CD14-positive monocyte (primary cell): ENCODE data around the gene AP1B1. TPM values are rescaled to one million over a fixed set of nuclear protein-coding genes. Genes with fewer than 3 reads are reported as not detected.

Source experiments
- DNase-seq, 3 donors: peaks; one replicate each; pipeline ENCODE4 v3.0.0-alpha.2; 2011 to 2022
- H2AFZ ChIP-seq: 2 replicates; pipeline ENCODE4 v1.6.0; 2012; ENCODE audit warnings: mild to moderate bottlenecking, low read depth, low read length, inconsistent platforms; ENCODE audit not compliant: insufficient read depth, poor library complexity, severe bottlenecking
- H3K27ac ChIP-seq, 2 donors: 1 replicate in 1 of 2; 2 replicates in 1 of 2; pipeline ENCODE4 v1.5.1; 2012 to 2013; ENCODE audit warnings: low read length in 2 of 2, control low read depth in 1 of 2, inconsistent platforms in 1 of 2, low read depth in 1 of 2, mild to moderate bottlenecking in 1 of 2
- H3K27me3 ChIP-seq, 2 donors: one replicate each; pipeline versions ENCODE4 v1.6.0 to v1.6.1; 2011 to 2013; ENCODE audit warnings: low read length in 2 of 2; ENCODE audit not compliant: control insufficient read depth in 2 of 2, insufficient read depth in 2 of 2
- H3K36me3 ChIP-seq, 2 donors: replicated peaks in 1 of 2; 1 replicate in 1 of 2; 2 replicates in 1 of 2; pipeline versions ENCODE4 v1.5.1 to v1.6.1; 2012 to 2013; ENCODE audit warnings: low read length in 2 of 2, control low read depth in 1 of 2, inconsistent platforms in 1 of 2, mild to moderate bottlenecking in 1 of 2; ENCODE audit not compliant: insufficient read depth in 2 of 2, control insufficient read depth in 1 of 2
- H3K4me1 ChIP-seq, 2 donors: 1 replicate in 1 of 2; 2 replicates in 1 of 2; pipeline versions ENCODE4 v1.5.1 to v1.6.1; 2012 to 2013; ENCODE audit warnings: low read length in 2 of 2, control low read depth in 1 of 2, inconsistent platforms in 1 of 2, mild to moderate bottlenecking in 1 of 2, moderate library complexity in 1 of 2; ENCODE audit not compliant: insufficient read depth in 2 of 2, control insufficient read depth in 1 of 2
- H3K4me2 ChIP-seq: replicated peaks from 2 replicates; pipeline ENCODE3; 2012; ENCODE audit warnings: low read length, moderate library complexity, mild to moderate bottlenecking; ENCODE audit not compliant: poor library complexity, severe bottlenecking; ENCODE audit errors: extremely low read depth
- H3K4me3 ChIP-seq, 3 experiments: fragments of 200-600 bp in 1 of 3; sonication (generic) in 1 of 3; replicated peaks in 1 of 3; 1 replicate in 2 of 3; 2 replicates in 1 of 3; pipeline ENCODE4 v1.5.1; 2011 to 2013; ENCODE audit warnings: low read length in 3 of 3, mild to moderate bottlenecking in 3 of 3, control low read depth in 2 of 3, low read depth in 2 of 3, inconsistent platforms in 1 of 3, moderate library complexity in 1 of 3
- H3K79me2 ChIP-seq: 2 replicates; pipeline ENCODE4 v1.6.0; 2012; ENCODE audit warnings: mild to moderate bottlenecking, control low read depth, inconsistent platforms, low read length, moderate library complexity; ENCODE audit not compliant: insufficient read depth
- H3K9ac ChIP-seq: 2 replicates; pipeline ENCODE4 v1.6.0; 2017; ENCODE audit warnings: low read length, mild to moderate bottlenecking; ENCODE audit not compliant: insufficient read depth, poor library complexity, severe bottlenecking
- H3K9me3 ChIP-seq, 2 donors: replicated peaks in 1 of 2; 1 replicate in 1 of 2; 2 replicates in 1 of 2; pipeline versions ENCODE4 v1.5.1 to v1.6.1; 2012 to 2013; ENCODE audit warnings: low read length in 2 of 2, control low read depth in 1 of 2; ENCODE audit not compliant: control insufficient read depth in 1 of 2, insufficient read depth in 1 of 2
- H4K20me1 ChIP-seq: 2 replicates; pipeline ENCODE4 v1.6.0; 2012; ENCODE audit warnings: mild to moderate bottlenecking, low read length, control low read depth, moderate library complexity; ENCODE audit not compliant: insufficient read depth
- H3K27ac Mint-ChIP-seq, 7 donors: one replicate each; pipeline ENCODE4 v1.8.0; 2020; ENCODE audit warnings: mild to moderate bottlenecking in 7 of 7, mixed read lengths in 7 of 7, moderate library complexity in 6 of 7, inconsistent platforms in 2 of 7
- H3K27me3 Mint-ChIP-seq, 3 donors: one replicate each; pipeline ENCODE4 v1.8.0; 2021 to 2022; ENCODE audit warnings: low read depth in 3 of 3, mild to moderate bottlenecking in 3 of 3, mixed read lengths in 3 of 3, moderate library complexity in 3 of 3, inconsistent platforms in 1 of 3
- H3K36me3 Mint-ChIP-seq, 2 donors: one replicate each; pipeline ENCODE4 v1.8.0; 2020; ENCODE audit warnings: mixed read lengths in 2 of 2, inconsistent platforms in 1 of 2, mild to moderate bottlenecking in 1 of 2
- H3K4me1 Mint-ChIP-seq: one replicate; pipeline ENCODE4 v1.8.0; 2020; ENCODE audit warnings: mild to moderate bottlenecking, mixed read lengths
- H3K4me3 Mint-ChIP-seq, 2 donors: one replicate each; pipeline ENCODE4 v1.8.0; 2020; ENCODE audit warnings: mild to moderate bottlenecking in 2 of 2, mixed read lengths in 2 of 2, moderate library complexity in 1 of 2
- H3K9me3 Mint-ChIP-seq, 7 donors: one replicate each; pipeline ENCODE4 v1.8.0; 2020 to 2022; ENCODE audit warnings: mixed read lengths in 7 of 7, mild to moderate bottlenecking in 6 of 7, moderate library complexity in 6 of 7, inconsistent platforms in 2 of 7
- WGBS: methylation state at CpG from one replicate; pipeline ENCODE4 v1.1.5; 2013; ENCODE audit warnings: missing lambda C conversion rate; ENCODE audit not compliant: insufficient coverage; 5-methylcytosine and 5-hydroxymethylcytosine counted together
- intact Hi-C, 2 donors: fragments of 100-400 bp; cut with micrococcal nuclease; formaldehyde crosslinking; loops; one replicate each; pipeline versions ENCODE4 v1.15.0 to v1.15.1; 2023
- polyA plus RNA-seq, 3 donors: library from polyadenylated mRNA; depleted of rRNA in 1 of 3; unstranded in 2 of 3; stranded (reverse) in 1 of 3; fragments of 300-500 nt in 2 of 3; fragments of >200 nt in 1 of 3; fragmentation: Illumina TruSeq in 2 of 3; gene quantifications; 1 replicate in 2 of 3; 2 replicates in 1 of 3; pipeline ENCODE4 v1.2.3, GENCODE V29; 2012 to 2021
- TF ChIP-seq, protein P1 (sequence below): fragments of 200-600 bp; IDR thresholded peaks from one replicate; pipeline ENCODE4 v1.8.0; 2022; ENCODE audit warnings: antibody characterized with exemption, mild to moderate bottlenecking

The AP1B1 gene
- polyA plus RNA-seq, 3 donors = 29.0 to 102 (median 40.3) TPM

DNA sequence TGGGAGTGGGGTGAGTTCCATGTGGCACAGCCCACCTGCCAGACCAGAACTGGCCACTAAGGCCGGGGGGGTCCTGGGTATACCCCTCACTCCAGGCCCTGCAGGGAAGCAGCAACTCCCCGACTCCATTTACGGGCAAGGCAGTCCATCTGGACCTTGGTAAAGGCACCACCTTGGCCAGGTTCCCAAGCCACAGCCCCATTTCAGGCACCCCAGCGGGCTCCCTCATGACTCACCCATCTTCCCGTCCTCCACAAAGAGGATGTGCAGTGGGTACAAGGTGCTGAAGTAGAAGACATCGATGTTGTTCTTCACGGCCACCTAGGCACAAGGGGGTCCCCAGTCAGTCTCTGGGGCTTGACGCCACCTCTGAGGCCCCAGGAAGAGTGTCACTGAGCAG, 57.2 kb downstream of the AP1B1 start:
- Mint-ChIP-seq H3K4me1 (no peaks in the 10 kb centered on the region), H3K9me3 (peaks cover 0 to 1% (median 0%) of the 10 kb centered on the region in 7 donors), H3K27ac (peak overlapping the region in 2 of 7 donors; percentile 20 to 49), H3K36me3 (peaks cover 75 to 95% of the 10 kb centered on the region in 2 donors), H3K27me3 (peaks cover 0 to 2% (median 0%) of the 10 kb centered on the region in 3 donors), H3K4me3 (no peak overlapping the region)
- Histone ChIP-seq H3K79me2 (no peaks in the 10 kb centered on the region), H3K27me3 (no peaks in the 10 kb centered on the region), H3K4me3 (no peak overlapping the region), H3K4me1 (no peaks in the 10 kb centered on the region), H3K9ac (no peak overlapping the region), H2AFZ (no peak overlapping the region), H4K20me1 (peaks cover 50% of the 10 kb centered on the region), H3K9me3 (no peaks in the 10 kb centered on the region), H3K4me2 (no peak overlapping the region), H3K27ac (no peak overlapping the region), H3K36me3 (peaks cover 95 to 100% of the 10 kb centered on the region in 2 donors)
- WGBS = 97% methylated on average over 6 of the region's 8 CpGs
- TF ChIP-seq, protein P1, sequence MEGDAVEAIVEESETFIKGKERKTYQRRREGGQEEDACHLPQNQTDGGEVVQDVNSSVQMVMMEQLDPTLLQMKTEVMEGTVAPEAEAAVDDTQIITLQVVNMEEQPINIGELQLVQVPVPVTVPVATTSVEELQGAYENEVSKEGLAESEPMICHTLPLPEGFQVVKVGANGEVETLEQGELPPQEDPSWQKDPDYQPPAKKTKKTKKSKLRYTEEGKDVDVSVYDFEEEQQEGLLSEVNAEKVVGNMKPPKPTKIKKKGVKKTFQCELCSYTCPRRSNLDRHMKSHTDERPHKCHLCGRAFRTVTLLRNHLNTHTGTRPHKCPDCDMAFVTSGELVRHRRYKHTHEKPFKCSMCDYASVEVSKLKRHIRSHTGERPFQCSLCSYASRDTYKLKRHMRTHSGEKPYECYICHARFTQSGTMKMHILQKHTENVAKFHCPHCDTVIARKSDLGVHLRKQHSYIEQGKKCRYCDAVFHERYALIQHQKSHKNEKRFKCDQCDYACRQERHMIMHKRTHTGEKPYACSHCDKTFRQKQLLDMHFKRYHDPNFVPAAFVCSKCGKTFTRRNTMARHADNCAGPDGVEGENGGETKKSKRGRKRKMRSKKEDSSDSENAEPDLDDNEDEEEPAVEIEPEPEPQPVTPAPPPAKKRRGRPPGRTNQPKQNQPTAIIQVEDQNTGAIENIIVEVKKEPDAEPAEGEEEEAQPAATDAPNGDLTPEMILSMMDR = no peak
- intact Hi-C loops = no loop called here
- no peak for DNase-seq

DNA sequence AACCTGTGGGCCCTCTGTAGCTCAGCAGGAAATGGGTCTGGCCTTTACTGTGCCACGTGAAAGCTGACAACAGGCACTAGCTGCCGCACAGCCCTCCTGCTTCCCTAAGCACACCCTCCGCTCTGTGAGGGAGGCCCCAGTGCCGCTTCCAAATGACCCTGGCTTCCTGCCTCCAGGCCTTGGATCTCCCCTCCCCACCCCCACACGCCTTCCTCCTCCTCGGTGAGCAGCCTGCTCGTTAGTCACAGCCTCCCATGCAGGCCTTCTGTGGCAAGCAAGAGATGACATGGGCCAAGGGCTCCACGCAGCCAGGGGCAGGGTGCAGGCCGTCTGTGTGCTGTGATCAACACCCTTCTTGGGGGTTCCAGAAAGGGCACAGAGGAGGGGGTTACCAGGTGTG, 57.6 kb downstream of the AP1B1 start:
- H3K9me3 ChIP-seq = no peaks in the 10 kb centered on the region
- peak overlapping the region in 3 of 7 donors; percentile 18 to 49 (median 30) for H3K27ac Mint-ChIP-seq

More for the DNA sequence above, 57.6 kb downstream of the AP1B1 start:
- DNase-seq = no peak
- Histone ChIP-seq H3K4me1 (no peaks in the 10 kb centered on the region), H3K9ac (no peak overlapping the region), H3K4me2 (no peak overlapping the region), H3K36me3 (peaks cover 91 to 97% of the 10 kb centered on the region in 2 donors), H3K27ac (no peak overlapping the region), H2AFZ (no peak overlapping the region), H3K27me3 (no peaks in the 10 kb centered on the region), H3K4me3 (no peak overlapping the region), H3K79me2 (no peaks in the 10 kb centered on the region), H4K20me1 (peaks cover 46% of the 10 kb centered on the region)
- H3K9me3 Mint-ChIP-seq = peaks cover 0 to 1% (median 0%) of the 10 kb centered on the region in 7 donors
- peaks cover 0 to 2% (median 0%) of the 10 kb centered on the region in 3 donors for H3K27me3 Mint-ChIP-seq
- intact Hi-C loops = no loop called here
- no peaks in the 10 kb centered on the region for H3K4me1 Mint-ChIP-seq
- WGBS = 95% methylated on average over 5 of the region's 9 CpGs
- TF ChIP-seq, protein P1 = no peak
- no peak overlapping the region for H3K4me3 Mint-ChIP-seq
- peaks cover 71 to 95% of the 10 kb centered on the region in 2 donors for H3K36me3 Mint-ChIP-seq
